HG03342 (cell line): Measurements from ENCODE around the gene SIK2.

ENCODE experiments used
- ATAC-seq: cut with Tn5 transposase; IDR thresholded peaks from one replicate; pipeline ENCODE4 v1.9.1; 2021; ENCODE audit warnings: mild to moderate bottlenecking, moderate library complexity; ENCODE audit not compliant: unreplicated experiment

The SIK2 gene

DNA sequence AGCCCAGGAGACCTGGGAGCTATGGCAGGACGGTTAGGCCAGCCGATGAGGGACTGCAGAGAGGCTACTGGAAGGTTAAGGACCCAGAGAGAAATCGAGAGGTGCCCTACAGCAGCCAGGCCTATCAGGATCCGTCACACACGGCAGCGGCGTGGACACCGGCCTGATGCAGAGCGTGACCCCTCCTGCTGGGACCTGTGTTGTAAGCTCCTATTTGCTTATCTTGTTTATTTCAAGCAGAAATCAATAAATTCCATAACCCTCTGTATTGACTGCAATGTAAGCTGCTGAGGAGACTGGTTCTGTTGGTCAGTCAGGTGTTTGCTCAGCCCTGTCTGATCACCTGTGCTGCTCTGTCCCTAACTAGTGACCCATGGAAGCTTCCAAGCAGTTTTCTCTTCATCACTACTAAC is 124.1 kb downstream of the SIK2 start:
- no peak for ATAC-seq

DNA sequence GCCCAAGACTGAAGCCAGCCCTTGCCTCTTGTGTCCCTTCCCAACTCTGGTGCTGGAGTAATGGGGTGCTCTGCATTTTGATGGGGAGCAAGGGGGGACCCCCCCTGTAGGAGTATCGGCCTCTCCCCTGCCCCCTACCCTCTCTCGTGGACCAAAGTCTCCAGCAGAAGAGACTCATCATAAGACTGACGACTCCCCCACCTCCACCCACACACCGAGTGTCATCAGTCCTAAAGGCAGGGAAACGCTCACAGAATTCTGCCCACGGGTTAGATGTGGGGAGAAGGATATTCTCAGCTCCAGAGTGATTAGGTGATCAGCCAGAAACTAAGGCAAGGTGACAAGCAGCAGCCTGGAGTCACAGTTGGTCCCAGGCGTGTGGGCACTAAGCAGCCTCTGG is 125.2 kb downstream of the SIK2 start:
- no peak for ATAC-seq

DNA sequence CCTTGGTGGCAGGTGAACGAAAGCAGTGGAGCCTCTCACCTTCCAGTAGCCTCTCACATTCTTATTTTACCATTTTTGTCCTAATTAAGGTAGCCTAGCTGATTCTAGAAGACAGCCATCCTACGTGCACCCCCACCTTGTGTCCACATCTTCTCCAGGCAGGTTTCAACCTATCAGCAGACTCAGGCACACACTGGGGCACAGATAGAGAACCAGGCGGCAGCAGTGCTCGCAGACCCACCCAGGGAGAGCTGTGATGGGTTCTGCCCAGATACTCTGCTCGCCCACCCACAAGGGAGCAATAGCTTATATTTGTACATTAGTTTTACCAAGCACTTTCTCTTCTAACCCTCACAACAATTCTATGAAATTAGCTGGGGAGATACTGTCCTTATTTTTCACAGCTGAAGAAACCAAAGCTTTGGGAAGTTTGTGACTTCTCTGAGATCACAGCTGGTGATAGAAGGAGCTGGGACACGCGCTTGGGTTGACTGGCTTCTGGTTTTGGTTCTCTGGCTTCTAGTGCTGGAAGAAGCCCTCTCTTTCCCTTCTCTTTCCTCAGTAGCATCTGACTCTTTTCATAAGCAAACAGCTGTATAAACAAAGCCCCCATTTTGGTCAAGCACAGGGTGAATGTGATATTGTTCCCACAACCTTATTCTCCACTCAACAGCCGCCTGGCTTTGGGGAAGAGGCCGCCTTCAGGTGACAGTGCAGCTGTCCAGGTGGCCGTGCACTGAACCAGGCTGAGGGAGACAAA is 127.0 kb downstream of the SIK2 start:
- no peak for ATAC-seq

DNA sequence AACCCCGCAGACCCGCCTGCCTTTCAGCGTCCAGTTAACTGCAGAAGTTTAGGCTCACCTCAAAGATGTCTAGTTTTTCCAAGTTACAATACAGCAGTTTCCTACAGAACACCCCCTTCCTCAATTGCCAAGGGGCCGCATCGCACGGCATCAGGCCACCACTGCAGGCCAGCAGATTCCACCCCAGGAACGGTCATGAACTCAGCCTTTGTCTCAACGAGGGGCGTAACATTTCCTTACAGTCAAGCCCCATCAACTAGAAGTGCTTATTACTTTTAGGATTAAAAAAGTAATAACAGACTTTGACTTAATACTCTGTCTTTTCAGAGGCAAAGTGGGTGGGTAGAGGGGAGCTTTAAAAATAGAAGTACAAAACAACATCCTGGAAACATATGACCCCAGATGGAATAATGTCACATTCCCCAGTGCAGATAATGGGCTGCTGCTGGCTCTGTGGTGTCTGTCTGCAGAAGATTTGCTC is 127.6 kb downstream of the SIK2 start:
- ATAC-seq = no peak

DNA sequence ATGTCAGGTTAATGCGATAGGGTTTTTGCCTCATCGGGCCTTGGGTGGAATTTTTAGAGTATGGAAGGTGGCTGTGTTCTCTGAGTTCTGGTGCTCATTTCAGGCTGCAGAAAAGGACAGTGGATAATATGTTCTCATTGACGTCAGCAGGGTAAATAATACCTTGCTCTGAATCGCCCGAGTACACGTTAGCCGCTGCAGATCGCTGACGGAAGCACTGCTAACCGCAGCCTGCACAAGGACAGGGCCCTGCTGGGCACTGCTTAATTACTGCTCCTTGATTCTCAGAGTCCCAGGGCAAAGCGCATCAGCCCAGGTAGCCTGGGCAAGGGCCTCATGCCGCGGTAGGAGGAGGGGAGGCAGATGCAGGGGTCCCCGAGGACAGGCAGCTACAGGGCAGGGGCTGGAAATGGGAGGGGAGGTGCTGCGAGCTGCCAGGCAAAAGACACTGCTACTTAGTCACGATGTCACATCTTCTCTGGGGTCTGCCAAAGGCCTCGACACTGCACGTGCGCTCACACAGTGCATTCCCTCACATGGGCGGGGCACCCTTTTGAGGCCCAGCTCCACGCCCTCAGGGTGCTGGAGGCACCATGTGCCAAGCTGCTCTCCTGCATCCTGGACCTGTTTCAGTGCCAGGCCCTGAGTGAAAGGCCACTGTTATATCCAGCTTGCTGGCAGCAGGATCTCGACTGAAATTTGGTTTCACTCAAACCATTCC is 128.8 kb downstream of the SIK2 start:
- ATAC-seq = no peak

DNA sequence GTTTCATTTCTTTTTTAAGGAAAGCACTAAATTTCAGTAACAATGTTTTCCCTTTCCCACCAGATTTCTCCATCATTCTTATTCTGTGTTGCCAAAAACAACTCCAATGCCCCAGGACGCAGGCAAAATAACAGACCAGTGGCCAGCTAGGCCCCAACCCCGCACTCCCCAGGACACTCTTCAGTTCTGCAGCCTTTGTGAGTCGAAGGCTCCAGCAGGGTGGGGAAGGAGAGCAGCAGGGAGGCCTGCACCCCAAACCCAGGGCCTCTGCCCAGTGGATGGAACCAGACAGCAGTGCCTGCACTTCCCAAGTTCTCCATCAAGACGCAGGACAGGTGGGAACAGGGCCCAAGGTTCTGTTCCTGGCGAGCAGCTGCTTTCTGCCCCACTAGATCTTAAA is 129.6 kb downstream of the SIK2 start:
- ATAC-seq = no peak

DNA sequence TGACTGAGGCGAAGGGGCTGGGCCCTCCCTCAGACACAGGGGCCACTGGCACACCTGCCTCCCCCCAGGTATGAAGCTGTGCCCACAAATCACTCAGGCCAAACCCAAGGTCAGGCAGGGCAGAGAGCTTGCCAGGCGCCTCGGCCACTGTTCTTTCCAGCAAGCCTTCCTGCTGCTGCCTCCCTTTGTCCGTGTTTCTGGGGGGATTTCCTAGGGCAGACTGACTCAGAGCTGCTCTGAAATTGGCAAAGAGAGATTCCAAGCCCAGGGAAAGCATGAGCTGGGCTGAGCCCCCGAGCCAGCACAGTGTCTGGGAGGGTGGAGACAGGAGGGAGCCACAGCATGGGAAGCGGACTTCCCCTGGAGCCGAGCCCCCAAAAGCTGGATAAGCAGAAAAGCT is 130.8 kb downstream of the SIK2 start:
- ATAC-seq = no peak

DNA sequence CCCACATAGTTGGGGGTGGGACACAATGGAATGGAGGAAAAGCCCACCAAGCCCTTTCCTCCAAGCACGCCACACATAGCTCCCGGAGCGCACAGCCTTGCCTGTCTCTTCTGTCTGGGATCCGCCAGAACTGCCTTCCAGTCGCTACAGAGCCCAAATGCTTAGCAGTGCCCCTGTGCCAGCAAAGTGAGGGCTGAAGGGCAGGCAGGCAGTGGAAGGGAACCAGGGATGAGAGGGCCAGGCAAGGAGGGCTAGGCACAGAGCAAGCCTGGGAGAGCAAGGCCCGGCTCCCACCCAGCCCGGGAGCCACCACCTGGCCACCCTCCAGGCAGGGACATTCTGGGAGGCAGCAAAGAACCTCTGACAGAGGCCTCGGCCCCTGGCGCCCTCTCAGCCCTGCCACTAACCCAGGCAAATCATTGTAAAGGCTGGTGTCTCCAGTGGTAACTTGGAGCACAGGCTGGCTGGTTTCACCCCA is 131.4 kb downstream of the SIK2 start:
- ATAC-seq = no peak

DNA sequence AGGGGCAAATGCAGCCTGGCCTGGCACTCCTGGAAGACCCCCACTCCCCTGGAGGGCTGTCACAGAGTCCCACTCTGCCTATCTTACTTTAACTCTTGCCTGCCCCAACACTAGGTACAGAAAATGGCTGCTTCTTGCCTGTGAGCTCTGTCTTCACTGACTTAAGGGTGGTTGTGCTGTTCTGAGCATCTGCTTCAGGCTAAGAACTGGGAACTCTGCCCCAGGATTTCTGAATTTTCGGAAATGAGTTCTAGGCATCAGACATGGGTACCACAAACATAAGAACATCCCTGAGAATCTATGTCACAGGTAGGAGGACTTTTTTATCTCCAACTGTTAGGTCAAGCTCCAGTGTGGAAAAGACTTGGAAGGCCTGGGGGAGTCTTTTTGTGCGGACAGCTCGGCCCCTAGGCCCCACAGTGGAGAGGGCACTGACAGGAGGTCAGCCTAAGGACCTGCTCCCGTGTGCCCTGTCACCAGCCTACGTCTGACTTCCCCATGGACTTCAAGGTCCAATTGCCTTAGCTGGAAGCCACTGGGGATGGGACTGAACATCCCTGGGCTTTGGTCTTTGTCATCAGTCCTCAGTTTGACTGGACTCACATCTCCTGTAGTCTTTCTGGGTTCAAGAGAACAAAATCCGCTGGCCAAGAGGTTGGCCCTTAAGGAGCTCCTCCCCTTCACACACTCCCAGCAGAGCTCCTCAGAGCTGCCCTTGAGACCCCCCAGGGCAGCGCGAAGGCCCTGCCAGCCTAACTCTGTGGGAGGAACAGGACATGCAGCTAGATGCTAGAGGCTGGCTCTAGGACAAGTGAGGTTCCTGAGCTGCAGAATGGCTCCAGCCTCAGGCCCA is 132.1 kb downstream of the SIK2 start:
- ATAC-seq = no peak

DNA sequence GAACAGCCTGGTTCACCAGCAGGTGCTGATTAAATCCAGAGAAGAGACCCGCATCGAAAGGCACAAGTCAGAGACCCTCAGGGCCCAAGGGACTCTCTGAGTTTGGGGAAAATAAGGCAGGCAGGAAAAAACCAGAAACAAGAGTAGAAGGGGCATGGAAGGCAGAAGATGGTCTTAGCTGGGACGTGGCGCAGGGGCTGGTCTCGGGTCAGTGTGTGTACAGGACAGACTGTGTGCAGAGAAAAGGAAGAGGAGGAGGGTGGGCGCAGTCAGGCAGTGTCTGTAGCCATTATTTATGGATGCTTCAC is 132.7 kb downstream of the SIK2 start:
- no peak for ATAC-seq

DNA sequence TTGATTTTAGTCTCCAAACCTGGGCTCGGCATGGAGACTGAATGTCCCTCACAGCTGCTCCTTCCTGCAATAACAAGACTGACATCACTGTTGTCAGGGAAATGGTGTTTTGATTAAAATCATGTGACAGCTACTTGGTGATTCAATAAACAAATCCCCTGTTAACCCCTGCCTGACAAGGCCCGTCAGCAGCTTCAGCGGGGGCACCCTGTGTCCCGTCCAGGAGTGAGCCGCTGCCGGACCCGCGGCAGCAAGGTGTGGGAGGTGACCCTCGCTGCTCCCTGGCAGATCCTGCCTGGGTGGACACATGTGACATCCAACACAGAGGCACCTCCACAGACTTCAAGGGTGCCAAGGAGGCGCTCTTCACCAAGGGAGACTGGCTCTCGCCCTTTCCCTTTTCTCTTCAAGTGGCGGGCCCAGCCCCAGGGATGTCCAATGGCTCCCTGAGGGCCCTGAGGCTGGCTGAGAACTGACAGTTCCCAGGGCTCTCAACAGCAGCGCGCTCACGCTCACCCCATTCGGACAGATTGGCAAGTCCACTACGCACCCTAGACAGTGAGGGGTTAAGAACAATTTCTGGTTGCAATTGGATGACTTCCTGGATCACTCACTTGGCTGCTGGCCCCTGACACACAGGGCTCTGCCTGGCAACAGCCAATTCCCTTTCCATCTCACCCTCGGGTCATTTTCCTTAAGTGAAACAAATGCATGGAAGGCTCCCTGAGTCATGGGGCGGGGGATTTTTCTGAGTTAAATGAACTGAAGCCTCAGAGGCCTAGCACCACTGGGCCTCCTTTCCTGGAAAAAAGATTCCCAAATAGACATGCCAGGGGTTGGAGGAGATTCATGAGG is 133.2 kb downstream of the SIK2 start:
- no peak for ATAC-seq

DNA sequence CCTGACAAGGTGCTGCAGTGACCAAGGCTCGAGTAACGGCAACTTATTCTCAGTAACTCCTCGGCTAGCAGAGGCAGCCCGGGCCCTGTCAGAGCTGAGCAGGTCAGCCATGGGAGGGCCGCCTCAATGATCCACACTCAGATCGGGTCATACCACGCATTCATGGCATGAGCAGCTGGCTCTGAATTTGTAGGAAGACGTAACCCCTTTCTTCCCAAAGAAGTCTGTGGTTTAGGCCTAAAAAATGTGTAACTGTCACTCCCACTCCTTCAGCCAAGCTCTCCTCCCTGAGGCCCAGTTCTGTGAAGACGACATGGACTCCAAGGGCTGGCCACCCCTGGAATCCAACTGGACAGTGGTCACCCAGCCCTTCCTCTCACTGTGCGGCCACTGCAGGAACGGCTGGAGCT is 133.9 kb downstream of the SIK2 start:
- no peak for ATAC-seq

DNA sequence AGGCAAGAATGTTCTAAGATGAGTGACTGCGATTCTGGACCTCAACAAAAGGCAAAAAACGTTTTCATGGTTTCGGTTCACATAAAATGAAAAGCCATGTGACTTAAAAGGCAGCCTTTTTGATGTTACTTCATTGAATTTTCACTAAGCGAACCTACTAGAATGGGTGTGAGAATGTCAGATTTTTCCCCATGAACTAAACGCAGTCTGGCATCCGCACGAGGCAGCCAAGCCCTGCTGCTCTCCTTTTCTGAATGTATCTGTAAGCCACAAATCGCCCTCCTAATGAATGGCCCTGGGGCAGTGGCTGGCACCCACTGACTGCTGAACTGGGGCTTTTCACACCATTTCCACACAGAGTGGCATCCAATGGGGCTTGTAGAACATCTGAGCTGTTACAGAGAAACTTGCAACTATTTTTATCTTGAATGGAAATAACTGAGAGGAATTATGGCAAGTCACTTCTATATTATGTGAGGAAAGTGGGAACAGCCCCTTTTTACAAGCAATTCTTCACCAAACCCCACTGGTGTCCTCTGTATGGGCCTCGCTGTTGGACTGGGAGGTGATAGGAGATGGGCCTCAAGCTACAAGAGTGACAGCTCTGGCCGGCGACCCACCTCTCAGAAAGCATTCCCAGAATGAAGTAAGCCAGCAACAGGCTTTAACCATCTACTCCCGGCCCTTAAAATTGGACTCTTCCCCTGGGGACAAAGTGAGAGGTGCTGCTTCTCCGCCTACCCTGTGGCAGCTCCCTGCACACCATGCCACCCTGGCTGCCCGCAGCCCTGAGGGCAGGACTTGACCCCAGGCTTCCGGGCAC is 134.6 kb downstream of the SIK2 start:
- ATAC-seq = no peak

DNA sequence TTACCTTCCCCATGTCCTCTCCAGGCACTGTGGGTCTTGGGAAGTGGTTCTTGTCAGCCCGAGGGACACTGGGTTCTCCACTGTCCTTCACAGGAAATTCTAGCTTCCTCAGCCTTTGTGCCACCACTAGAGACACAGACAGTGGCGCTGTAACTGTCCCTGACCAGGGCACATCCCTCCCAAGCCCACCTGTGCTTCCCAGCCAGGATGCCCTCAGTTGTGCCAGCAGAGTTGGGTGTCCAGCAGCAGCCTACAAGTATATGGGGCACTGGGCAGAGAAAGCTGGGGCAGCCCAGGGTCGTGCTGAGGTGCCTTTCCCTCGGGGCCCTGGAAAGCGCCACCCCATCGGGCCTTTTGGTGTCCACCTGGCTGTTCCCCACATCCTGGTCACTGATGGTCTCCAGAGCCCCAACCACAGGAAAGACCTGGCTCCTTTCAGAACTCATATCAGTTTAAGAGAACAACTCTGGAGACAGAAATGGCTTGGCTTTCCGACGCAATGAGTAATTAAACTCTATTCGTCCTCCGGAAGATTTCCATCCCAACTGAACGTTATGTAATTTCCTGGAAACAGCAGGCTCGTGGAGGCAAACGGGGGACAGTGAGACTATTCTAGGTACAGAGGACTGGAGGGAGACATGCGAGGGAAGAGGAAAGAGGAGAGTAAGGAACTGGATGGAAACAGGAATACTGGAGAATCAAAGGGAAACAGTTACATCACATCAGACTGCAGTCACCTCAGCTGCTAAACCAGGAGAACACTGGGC is 135.4 kb downstream of the SIK2 start:
- ATAC-seq = no peak

DNA sequence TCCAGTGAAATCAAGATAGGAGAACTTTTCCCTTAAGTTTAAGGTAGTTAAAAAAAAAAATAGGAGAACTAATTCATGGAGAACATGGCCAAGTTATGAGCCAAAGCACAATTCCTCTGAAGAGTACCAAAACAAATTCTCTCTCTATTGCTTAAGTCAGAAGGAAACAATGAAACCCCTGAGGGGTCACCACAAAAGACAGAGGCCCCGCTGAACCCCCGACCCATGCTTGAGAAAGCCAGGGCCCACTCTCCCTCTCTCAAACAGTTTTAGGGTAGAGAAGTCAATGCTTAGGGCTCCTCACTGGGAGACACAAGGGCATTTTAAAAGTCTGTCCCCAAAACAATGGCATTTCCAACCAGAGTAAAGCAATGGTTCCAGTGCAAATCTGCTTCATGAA is 137.1 kb downstream of the SIK2 start:
- no peak for ATAC-seq

DNA sequence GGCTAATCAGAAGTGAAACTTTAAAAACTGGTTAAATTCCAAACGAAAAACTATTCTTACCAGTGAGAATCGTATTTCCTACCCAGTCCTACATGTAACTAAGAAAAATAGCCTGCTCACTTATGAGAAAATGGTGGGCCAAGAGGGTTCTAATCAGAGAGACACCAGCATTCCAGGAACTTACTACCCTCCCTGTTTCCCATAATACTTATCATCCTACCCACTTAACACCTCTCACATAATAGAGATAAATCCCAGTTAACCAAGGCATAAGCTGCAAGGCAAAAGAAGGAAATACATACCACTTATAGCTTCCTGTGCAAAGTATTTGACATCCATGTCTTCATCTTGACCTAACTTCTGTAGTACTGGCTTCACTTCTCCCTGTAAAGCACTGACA is 139.5 kb downstream of the SIK2 start:
- no peak for ATAC-seq

DNA sequence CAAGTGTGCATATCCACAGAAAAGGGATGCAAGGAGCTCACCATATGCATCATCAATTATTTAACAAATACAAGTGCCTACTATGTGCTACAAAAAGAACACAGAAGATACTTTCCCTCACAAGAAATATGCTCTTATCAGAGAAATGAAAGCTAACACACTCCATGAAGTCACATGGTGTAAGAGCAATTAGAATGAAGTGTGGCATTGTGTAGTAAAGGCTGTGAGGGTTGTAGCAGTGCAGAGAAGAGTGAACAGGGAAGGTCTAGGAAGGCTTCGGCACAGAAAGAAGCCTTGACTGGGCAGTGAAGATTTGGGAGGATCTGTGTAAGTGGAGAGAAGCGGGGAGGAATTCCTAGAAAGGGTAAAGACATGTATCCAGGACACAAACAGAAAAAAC is 141.5 kb downstream of the SIK2 start:
- ATAC-seq = no peak

DNA sequence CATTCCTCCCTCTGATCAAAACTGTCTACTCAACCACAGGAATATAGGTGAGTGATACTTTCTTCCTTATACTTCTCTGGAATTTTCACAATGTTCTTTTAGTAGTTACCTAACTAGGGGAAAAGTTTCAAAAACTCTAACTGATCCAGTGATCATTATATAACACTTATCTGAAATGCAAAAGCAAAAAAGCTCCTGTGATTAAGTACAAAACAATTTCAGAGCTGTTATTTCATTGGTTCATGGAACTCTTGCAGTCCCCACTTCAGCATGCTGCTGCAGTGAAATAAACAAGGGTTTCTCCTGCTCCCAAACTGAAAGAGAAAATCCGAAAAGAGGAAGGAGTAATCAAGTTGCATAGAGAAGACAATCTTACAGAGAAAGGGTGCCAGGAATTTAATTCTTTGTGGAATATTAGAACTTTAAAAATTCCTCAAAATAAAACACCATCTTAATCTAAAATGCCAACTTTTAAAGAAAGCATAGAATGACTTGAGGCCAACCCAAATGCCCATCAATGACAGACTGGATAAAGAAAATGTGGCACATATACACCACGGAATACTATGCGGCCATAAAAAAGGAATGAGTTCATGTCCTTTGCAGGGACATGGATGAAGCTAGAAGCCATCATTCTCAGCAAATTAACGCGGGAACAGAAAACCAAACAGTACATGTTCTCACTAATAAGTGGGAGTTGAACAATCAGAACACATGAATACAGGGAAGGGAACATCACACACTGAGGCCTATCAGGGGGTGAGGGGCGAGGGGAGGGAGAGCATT is 143.7 kb downstream of the SIK2 start:
- ATAC-seq = no peak
